DND-41 (cell line): Measurements from ENCODE around the gene DDX43.
A peak's percentile ranks its signal among the peaks of the same experiment; 100 is the strongest.

Experiments
- ATAC-seq: fragments of 200-7000 bp; cut with Tn5 transposase; 3 replicates; pipeline ENCODE4 v1.9.1; 2021; ENCODE audit warnings: low read depth; ENCODE audit not compliant: insufficient read depth
- DNase-seq: peaks from one replicate; pipeline ENCODE4 v3.0.0-alpha.2; 2020
- H2AFZ ChIP-seq: 2 replicates; pipeline ENCODE4 v1.6.0; 2012; ENCODE audit warnings: low read depth, low read length
- H3K27ac ChIP-seq: 2 replicates; pipeline ENCODE4 v1.5.1; 2012; ENCODE audit warnings: low read length, inconsistent platforms
- H3K27me3 ChIP-seq: fragments of 200-600 bp; sonication (generic); 2 replicates; pipeline ENCODE4 v1.6.0; 2012; ENCODE audit warnings: low read length, mild to moderate bottlenecking, inconsistent platforms; ENCODE audit not compliant: insufficient read depth, poor library complexity
- H3K36me3 ChIP-seq: 2 replicates; pipeline ENCODE4 v1.5.1; 2012; ENCODE audit warnings: low read length, inconsistent platforms; ENCODE audit not compliant: insufficient read depth
- H3K4me1 ChIP-seq: 2 replicates; pipeline ENCODE4 v1.5.1; 2012; ENCODE audit warnings: mild to moderate bottlenecking, low read length; ENCODE audit not compliant: insufficient read depth
- H3K4me2 ChIP-seq: 2 replicates; pipeline ENCODE4 v1.6.0; 2012; ENCODE audit warnings: mild to moderate bottlenecking, moderate library complexity, low read length, inconsistent platforms; ENCODE audit not compliant: insufficient read depth
- H3K4me3 ChIP-seq, 2 experiments: fragments of 200-600 bp in 1 of 2; shearing (Covaris generic) in 1 of 2; 2 replicates each; pipeline ENCODE4 v1.5.1; 2012 to 2016; ENCODE audit warnings: inconsistent platforms in 2 of 2, low read length in 2 of 2, mild to moderate bottlenecking in 2 of 2, low read depth in 1 of 2, moderate library complexity in 1 of 2
- H3K79me2 ChIP-seq: 2 replicates; pipeline ENCODE4 v1.6.0; 2012; ENCODE audit warnings: low read length, inconsistent platforms; ENCODE audit not compliant: insufficient read depth
- H3K9ac ChIP-seq: 2 replicates; pipeline ENCODE4 v1.6.0; 2012; ENCODE audit warnings: low read depth, mild to moderate bottlenecking, inconsistent platforms, low read length, moderate library complexity
- H3K9me3 ChIP-seq: 2 replicates; pipeline ENCODE4 v1.5.1; 2012; ENCODE audit warnings: low read length, moderate library complexity, mild to moderate bottlenecking, inconsistent platforms; ENCODE audit not compliant: insufficient read depth, severe bottlenecking
- H4K20me1 ChIP-seq: 2 replicates; pipeline ENCODE4 v1.6.0; 2012; ENCODE audit warnings: low read length; ENCODE audit not compliant: insufficient read depth
- CTCF ChIP-seq: IDR thresholded peaks from 2 replicates; pipeline ENCODE4 v1.5.1; 2012; ENCODE audit warnings: borderline replicate concordance, low read length, moderate library complexity, mild to moderate bottlenecking; ENCODE audit not compliant: poor library complexity, severe bottlenecking; ENCODE audit errors: extremely low read depth
- EZH2 ChIP-seq: IDR thresholded peaks from 3 replicates; pipeline ENCODE4 v1.6.1; 2012; ENCODE audit warnings: borderline replicate concordance, low read depth, mild to moderate bottlenecking, moderate library complexity, low read length, inconsistent platforms; ENCODE audit not compliant: severe bottlenecking

Gene DDX43

GRCh38 chr6:73382462-73383113 lies 12.0 kb upstream of the DDX43 start:
- Histone ChIP-seq H4K20me1 (no peaks in the 10 kb centered on the region), H3K9me3 (no peaks in the 10 kb centered on the region), H3K79me2 (no peaks in the 10 kb centered on the region), H3K4me1 (no peaks in the 10 kb centered on the region), H3K36me3 (no peaks in the 10 kb centered on the region), H3K4me2 (no peak overlapping the region), H3K9ac (no peak overlapping the region), H2AFZ (no peak overlapping the region), H3K4me3 (no peak overlapping the region), H3K27me3 (no peaks in the 10 kb centered on the region), H3K27ac (no peak overlapping the region)
- DNase-seq (no peak), ATAC-seq (no peak)
- TF ChIP-seq CTCF (no peak), EZH2 (no peak)

DNA sequence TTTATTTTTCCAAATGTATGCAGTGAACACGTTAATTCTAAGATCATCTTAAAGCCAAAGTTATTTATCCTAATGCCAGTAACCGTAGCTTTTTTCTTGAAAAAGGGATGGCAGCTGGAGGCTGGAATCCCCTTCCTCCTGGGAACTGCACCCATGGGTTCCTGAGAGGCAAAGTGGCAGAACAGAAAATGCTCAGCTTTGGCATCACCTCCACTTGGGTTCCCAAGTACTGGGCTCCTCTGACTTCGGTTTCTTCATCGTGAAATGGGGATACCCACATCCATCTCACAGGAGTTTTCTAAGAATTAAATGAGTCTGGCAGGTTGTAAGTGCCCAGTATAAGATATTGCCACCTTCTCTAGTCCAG lies 6.2 kb upstream of the DDX43 start:
- Histone ChIP-seq H3K4me2 (no peak overlapping the region), H3K36me3 (no peaks in the 10 kb centered on the region), H3K9ac (no peak overlapping the region), H3K27me3 (peaks cover 7% of the 10 kb centered on the region), H4K20me1 (no peaks in the 10 kb centered on the region), H3K4me3 (no peak overlapping the region), H3K4me1 (no peaks in the 10 kb centered on the region), H3K9me3 (no peaks in the 10 kb centered on the region), H3K79me2 (no peaks in the 10 kb centered on the region), H3K27ac (no peak overlapping the region), H2AFZ (no peak overlapping the region)
- DNase-seq (no peak), ATAC-seq (no peak)
- TF ChIP-seq CTCF (no peak), EZH2 (no peak)

DNA sequence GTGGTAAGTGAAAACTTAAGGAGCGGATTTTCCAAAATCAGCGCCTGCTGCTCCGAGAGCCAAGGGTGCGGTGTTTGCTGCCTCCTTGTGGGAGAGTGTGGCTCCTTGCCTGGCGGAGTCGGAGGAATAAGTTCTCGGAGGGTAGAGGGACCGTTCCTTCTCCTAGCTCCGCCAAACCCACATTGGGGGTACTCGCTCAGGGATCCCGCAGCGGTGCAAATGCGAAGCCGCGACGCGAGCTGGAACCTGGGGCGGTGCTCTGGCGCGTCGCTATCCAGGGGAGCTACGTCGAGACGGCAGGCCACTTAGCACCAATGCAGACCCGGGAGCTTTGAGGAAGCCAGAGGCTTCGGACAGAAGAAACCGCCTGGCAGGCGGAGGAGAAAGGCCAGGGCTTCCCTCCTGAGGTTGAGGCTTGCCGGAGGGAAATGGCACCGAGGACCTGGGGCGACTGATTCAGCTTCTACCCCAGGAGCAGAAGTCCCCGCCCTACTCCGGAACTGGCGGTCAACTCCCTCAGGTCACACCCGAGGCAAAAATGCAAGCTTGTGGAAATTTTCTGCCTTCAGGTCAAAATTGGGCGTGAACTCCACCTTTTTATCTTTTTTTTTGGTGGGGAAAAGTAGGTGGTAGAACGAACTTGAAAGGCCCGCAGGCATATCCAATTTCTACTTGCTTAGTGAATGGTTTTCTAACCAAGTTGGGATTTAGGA lies 5.7 kb upstream of the DDX43 start:
- H3K27me3 ChIP-seq: peaks cover 7% of the 10 kb centered on the region
- no peak overlapping the region for H3K9ac ChIP-seq
- no peaks in the 10 kb centered on the region for H3K36me3 ChIP-seq
- ATAC-seq (no peak), DNase-seq (no peak)
- H3K9me3 ChIP-seq: no peaks in the 10 kb centered on the region
- H2AFZ ChIP-seq: no peak overlapping the region
- H4K20me1 ChIP-seq: no peaks in the 10 kb centered on the region
- TF ChIP-seq EZH2 (no peak), CTCF (peak; percentile 32)
- H3K4me1 ChIP-seq: no peaks in the 10 kb centered on the region
- H3K4me2 ChIP-seq: no peak overlapping the region
- no peak overlapping the region for H3K27ac ChIP-seq
- no peak overlapping the region for H3K4me3 ChIP-seq
- H3K79me2 ChIP-seq: no peaks in the 10 kb centered on the region
